CD8-positive, alpha-beta memory T cell (primary cell): ENCODE data around the gene LPCAT1. TPM values are rescaled to one million over a fixed set of nuclear protein-coding genes. Genes with fewer than 3 reads are reported as not detected.

Experiments
- CTCF ChIA-PET: fragments of 350-600 bp; sonication (Branson Sonifier 250); formaldehyde crosslinking; loops from one replicate; lab custom pipeline; 2021; ENCODE audit warnings: antibody characterized with exemption; lab: Charles Lee
- POLR2A ChIA-PET: fragments of 350-600 bp; sonication (Branson Sonifier 250); formaldehyde crosslinking; loops from one replicate; lab custom pipeline; 2021; ENCODE audit warnings: antibody characterized with exemption; lab: Charles Lee
- DNase-seq, 5 donors: peaks; one replicate each; pipeline versions ENCODE4 v3.0.0 to v3.0.0-alpha.2; 2020 to 2022; ENCODE audit warnings: mixed read lengths in 1 of 5
- H3K27ac ChIP-seq: one replicate; pipeline ENCODE4 v1.7.0; 2013; ENCODE audit warnings: low read depth, mild to moderate bottlenecking, low read length, moderate library complexity
- H3K27me3 ChIP-seq: 2 replicates; pipeline ENCODE4 v1.7.0; 2013; ENCODE audit warnings: low read length, mild to moderate bottlenecking; ENCODE audit not compliant: insufficient read depth, poor library complexity, severe bottlenecking
- H3K36me3 ChIP-seq: 2 replicates; pipeline ENCODE4 v1.7.0; 2013; ENCODE audit warnings: mild to moderate bottlenecking, low read length, moderate library complexity; ENCODE audit not compliant: insufficient read depth
- H3K4me1 ChIP-seq: 2 replicates; pipeline ENCODE4 v1.7.0; 2013; ENCODE audit warnings: mild to moderate bottlenecking, low read length, moderate library complexity; ENCODE audit not compliant: insufficient read depth
- H3K4me3 ChIP-seq: 2 replicates; pipeline ENCODE4 v1.7.0; 2013; ENCODE audit warnings: mild to moderate bottlenecking, low read length
- H3K9me3 ChIP-seq: 2 replicates; pipeline ENCODE4 v1.7.0; 2013; ENCODE audit warnings: mild to moderate bottlenecking, low read length
- H3K27ac Mint-ChIP-seq, 8 donors: one replicate each; pipeline ENCODE4 v1.8.0; 2020 to 2021; ENCODE audit warnings: mixed read lengths in 8 of 8, mild to moderate bottlenecking in 6 of 8, inconsistent platforms in 3 of 8, moderate library complexity in 3 of 8
- H3K27me3 Mint-ChIP-seq, 2 donors: one replicate each; pipeline ENCODE4 v1.8.0; 2020 to 2021; ENCODE audit warnings: mixed read lengths in 2 of 2, mild to moderate bottlenecking in 1 of 2, moderate library complexity in 1 of 2
- H3K36me3 Mint-ChIP-seq, 3 donors: one replicate each; pipeline ENCODE4 v1.8.0; 2020 to 2021; ENCODE audit warnings: mixed read lengths in 3 of 3, inconsistent platforms in 1 of 3, mild to moderate bottlenecking in 1 of 3
- H3K4me1 Mint-ChIP-seq, 3 donors: one replicate each; pipeline ENCODE4 v1.8.0; 2020 to 2021; ENCODE audit warnings: mixed read lengths in 3 of 3, inconsistent platforms in 1 of 3, mild to moderate bottlenecking in 1 of 3
- H3K4me3 Mint-ChIP-seq, 7 donors: one replicate each; pipeline ENCODE4 v1.8.0; 2020 to 2021; ENCODE audit warnings: mixed read lengths in 7 of 7, mild to moderate bottlenecking in 6 of 7, moderate library complexity in 4 of 7, inconsistent platforms in 2 of 7
- H3K9me3 Mint-ChIP-seq, 5 donors: one replicate each; pipeline ENCODE4 v1.8.0; 2020 to 2022; ENCODE audit warnings: mixed read lengths in 5 of 5, mild to moderate bottlenecking in 3 of 5, moderate library complexity in 2 of 5, inconsistent platforms in 1 of 5
- polyA plus RNA-seq: library from polyadenylated mRNA; unstranded; fragments of 300-500 nt; fragmentation: Illumina TruSeq; gene quantifications from one replicate; pipeline ENCODE4 v1.2.3, GENCODE V29; 2021
- total RNA-seq, 2 experiments: library from RNA; stranded (reverse); gene quantifications; one replicate each; pipeline ENCODE4 v1.2.3, GENCODE V29; 2021

Gene LPCAT1
- total and polyA plus RNA-seq, 3 experiments from 2014 or later: 92.5 to 101 (median 95.9) TPM

DNA sequence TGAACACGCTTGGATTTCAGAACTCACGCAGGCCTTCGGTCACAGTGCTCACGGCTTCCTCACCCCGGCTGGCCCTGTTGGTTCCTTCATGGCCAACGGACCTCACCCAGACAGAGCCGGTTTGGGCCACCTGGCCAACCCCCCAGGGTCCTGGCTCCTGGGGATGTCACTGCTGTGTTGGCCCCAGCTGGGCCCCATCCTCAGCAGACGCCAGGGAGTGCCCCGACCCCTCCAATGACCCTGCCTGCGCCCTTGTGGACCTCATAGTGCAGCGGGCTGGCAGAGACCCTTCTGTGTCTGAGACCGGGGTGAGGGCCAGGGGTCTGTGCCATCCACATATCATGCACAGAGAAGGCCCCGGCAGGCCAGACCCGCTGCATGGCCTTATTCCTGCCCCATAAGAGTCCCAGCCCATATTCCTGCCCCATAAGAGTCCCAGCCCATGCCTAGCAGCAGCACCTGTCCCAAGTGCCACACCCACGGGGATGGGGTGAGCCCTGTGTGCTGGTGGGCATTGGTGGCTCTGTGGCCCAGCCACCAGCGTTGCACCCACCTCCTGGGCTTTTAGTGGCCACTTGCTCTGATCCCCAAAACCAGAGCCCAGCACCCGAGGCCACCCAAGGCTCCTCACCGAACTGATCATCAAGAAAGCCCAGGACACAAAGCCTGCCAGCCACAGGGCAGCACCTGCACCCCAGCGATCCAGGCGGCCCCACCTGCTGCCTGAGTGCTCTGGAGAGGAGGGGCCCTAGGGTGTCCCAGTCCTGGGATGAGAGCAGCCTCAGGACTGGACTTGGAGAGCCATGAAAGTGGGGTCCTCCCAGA lies 1.3 kb upstream of the LPCAT1 start:
- peak overlapping the region in 5 of 8 donors; percentile 19 to 82 (median 61) for H3K27ac Mint-ChIP-seq
- H3K36me3 ChIP-seq: peaks cover 5% of the 10 kb centered on the region
- peaks cover 25% of the 10 kb centered on the region for H3K4me1 ChIP-seq
- peaks cover 19 to 34% (median 24%) of the 10 kb centered on the region in 3 donors for H3K4me1 Mint-ChIP-seq
- H3K36me3 Mint-ChIP-seq: peaks cover 0 to 22% (median 3%) of the 10 kb centered on the region in 3 donors
- ChIA-PET CTCF (interaction anchor here (1.2 to 1.8 kb wide), 2 partner anchors 12 to 21 kb away, joined by 3 to 8 read pairs; no protein-coding TSS in a partner anchor), POLR2A (interaction anchor here (1.1 to 1.8 kb wide), 2 partner anchors 11 to 35 kb away, joined by 5 to 20 read pairs; no protein-coding TSS in a partner anchor)
- peak in 1 of 5 donors; percentile 43 for DNase-seq
- peak overlapping the region; percentile 8 to 88 (median 60) for H3K4me3 Mint-ChIP-seq
- H3K9me3 Mint-ChIP-seq: no peaks in the 10 kb centered on the region
- no peaks in the 10 kb centered on the region for H3K9me3 ChIP-seq
- no peaks in the 10 kb centered on the region for H3K27me3 ChIP-seq
- peak overlapping the region; percentile 54 for H3K4me3 ChIP-seq
- no peak overlapping the region for H3K27ac ChIP-seq
- H3K27me3 Mint-ChIP-seq: no peaks in the 10 kb centered on the region

DNA sequence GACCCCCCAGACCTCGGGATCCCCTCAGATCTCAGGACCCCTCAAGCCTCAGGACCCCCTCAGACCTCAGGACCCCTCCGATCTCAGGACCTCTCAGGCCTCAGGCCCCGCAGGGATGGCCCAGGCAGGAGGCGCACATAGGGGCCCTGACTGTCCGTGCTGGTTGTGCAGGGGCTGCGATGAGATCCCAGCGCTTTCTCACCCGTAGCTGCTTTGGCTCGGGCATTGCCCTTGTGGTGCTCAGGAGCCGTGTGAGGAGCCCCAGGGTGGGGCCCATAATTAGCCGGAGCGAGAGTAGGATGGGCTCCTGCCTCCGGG lies 680 bp upstream of the LPCAT1 start:
- ChIA-PET CTCF (interaction anchor here (1.8 kb wide), 1 partner anchor 21 kb away, joined by 8 read pairs; no protein-coding TSS in a partner anchor), POLR2A (interaction anchor here (1.1 to 1.8 kb wide), 5 partner anchors 11 to 139 kb away, joined by 3 to 20 read pairs (median 4); no protein-coding TSS in a partner anchor)
- Histone ChIP-seq H3K27me3 (no peaks in the 10 kb centered on the region), H3K4me1 (peaks cover 31% of the 10 kb centered on the region), H3K4me3 (peak overlapping the region; percentile 54), H3K9me3 (no peaks in the 10 kb centered on the region), H3K27ac (peak overlapping the region; percentile 59), H3K36me3 (peaks cover 5% of the 10 kb centered on the region)
- H3K27me3 Mint-ChIP-seq: no peaks in the 10 kb centered on the region
- peaks cover 0 to 27% (median 3%) of the 10 kb centered on the region in 3 donors for H3K36me3 Mint-ChIP-seq
- peaks cover 24 to 40% (median 29%) of the 10 kb centered on the region in 3 donors for H3K4me1 Mint-ChIP-seq
- H3K9me3 Mint-ChIP-seq: no peaks in the 10 kb centered on the region
- H3K4me3 Mint-ChIP-seq: peak overlapping the region; percentile 8 to 88 (median 60)
- peak overlapping the region in 7 of 8 donors; percentile 19 to 93 (median 54) for H3K27ac Mint-ChIP-seq
- DNase-seq: no peak

DNA sequence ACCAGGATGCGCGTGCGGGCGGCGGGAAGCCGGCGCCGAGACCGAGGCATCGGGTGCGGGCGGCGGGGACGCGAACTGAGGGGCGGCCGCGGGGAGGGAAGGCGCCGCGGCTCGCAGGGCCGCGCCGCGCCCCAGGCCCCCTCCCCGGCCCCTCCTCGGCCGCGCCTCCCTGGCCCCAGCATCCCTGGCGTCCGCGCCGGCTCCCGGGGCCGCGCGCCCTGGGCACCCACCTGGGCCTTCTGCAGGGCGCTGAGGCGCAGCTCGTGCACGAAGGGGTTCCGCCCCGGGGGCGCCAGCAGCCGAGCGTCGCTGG lies 324 bp downstream of the LPCAT1 start:
- peak in 1 of 5 donors; percentile 11 for DNase-seq
- Histone ChIP-seq H3K9me3 (no peaks in the 10 kb centered on the region), H3K36me3 (peaks cover 5% of the 10 kb centered on the region), H3K27ac (peak overlapping the region; percentile 57), H3K4me3 (peak overlapping the region; percentile 63), H3K4me1 (peaks cover 36% of the 10 kb centered on the region), H3K27me3 (no peaks in the 10 kb centered on the region)
- Mint-ChIP-seq H3K36me3 (peaks cover 2 to 37% (median 3%) of the 10 kb centered on the region in 3 donors), H3K9me3 (no peaks in the 10 kb centered on the region), H3K4me3 (peak overlapping the region in 6 of 7 donors; percentile 38 to 91 (median 62)), H3K27me3 (peaks cover 0 to under 1% of the 10 kb centered on the region in 2 donors), H3K4me1 (peaks cover 34 to 50% (median 39%) of the 10 kb centered on the region in 3 donors), H3K27ac (no peak overlapping the region)
- POLR2A ChIA-PET: interaction anchor here (0.5 to 1.8 kb wide), 6 partner anchors 12 to 193 kb away, joined by 3 to 20 read pairs (median 4); no protein-coding TSS in a partner anchor
- CTCF ChIA-PET: interaction anchor here (1.2 to 1.8 kb wide), 2 partner anchors 20 to 35 kb away, joined by 4 to 8 read pairs; no protein-coding TSS in a partner anchor

DNA sequence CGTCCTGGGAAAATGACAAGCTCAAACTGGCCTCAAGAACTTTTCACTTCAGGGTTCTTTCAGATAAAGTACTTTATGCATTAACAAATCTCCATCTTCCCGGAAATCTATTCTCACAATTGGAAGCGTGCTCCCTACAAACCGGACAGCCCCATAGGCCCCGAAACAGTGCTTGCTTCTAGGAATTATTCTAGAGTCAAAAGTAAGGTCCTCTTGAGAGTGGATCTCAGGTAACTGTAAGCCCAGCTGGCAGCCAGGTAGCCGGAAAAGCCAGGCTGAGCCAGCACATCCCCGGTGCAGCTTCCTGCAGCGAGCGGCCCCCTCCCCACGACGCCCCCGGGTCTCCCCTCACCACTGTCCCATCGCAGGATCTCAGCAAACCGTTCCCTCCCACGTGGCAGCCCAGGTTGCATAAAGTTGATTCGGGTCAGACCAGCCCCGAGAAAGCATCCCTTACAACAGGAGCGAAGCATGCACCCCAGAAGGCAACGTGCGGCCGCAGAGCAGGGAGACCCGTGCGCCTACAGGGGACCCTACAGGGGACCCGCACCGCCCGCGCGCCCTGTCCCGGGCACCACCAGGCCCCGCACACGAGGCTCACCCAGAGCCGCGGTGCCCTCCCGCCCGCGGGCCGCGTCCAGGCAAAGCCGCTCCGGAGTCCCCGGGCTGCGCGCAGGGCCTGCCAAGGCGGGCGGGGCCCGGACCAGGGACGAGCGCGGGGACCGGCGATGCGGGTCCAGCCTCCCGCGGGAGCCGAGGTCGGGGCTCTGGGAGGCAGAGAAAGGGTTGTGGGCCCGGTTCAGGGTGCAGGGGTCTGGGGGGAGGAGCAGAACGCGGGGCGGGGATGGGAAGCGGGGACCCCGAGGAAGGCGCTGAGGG lies 920 bp downstream of the LPCAT1 start:
- Mint-ChIP-seq H3K27me3 (peaks cover 0 to 2% of the 10 kb centered on the region in 2 donors), H3K4me3 (peak overlapping the region; percentile 88 to 95 (median 92)), H3K36me3 (peaks cover 2 to 40% (median 3%) of the 10 kb centered on the region in 3 donors), H3K9me3 (no peaks in the 10 kb centered on the region), H3K4me1 (peaks cover 38 to 56% (median 45%) of the 10 kb centered on the region in 3 donors), H3K27ac (peak overlapping the region; percentile 83 to 96 (median 90))
- no peaks in the 10 kb centered on the region for H3K9me3 ChIP-seq
- H3K4me3 ChIP-seq: peak overlapping the region; percentile 63
- peak overlapping the region; percentile 57 for H3K27ac ChIP-seq
- peak in 2 of 5 donors; percentile 22 to 44 for DNase-seq
- peaks cover 5% of the 10 kb centered on the region for H3K36me3 ChIP-seq
- POLR2A ChIA-PET: interaction anchor here (0.5 to 1.8 kb wide), 6 partner anchors 12 to 192 kb away, joined by 3 to 20 read pairs (median 4); no protein-coding TSS in a partner anchor
- CTCF ChIA-PET: interaction anchor here (1.2 to 1.8 kb wide), 2 partner anchors 19 to 34 kb away, joined by 4 to 8 read pairs; no protein-coding TSS in a partner anchor
- no peaks in the 10 kb centered on the region for H3K27me3 ChIP-seq
- peaks cover 42% of the 10 kb centered on the region for H3K4me1 ChIP-seq

DNA sequence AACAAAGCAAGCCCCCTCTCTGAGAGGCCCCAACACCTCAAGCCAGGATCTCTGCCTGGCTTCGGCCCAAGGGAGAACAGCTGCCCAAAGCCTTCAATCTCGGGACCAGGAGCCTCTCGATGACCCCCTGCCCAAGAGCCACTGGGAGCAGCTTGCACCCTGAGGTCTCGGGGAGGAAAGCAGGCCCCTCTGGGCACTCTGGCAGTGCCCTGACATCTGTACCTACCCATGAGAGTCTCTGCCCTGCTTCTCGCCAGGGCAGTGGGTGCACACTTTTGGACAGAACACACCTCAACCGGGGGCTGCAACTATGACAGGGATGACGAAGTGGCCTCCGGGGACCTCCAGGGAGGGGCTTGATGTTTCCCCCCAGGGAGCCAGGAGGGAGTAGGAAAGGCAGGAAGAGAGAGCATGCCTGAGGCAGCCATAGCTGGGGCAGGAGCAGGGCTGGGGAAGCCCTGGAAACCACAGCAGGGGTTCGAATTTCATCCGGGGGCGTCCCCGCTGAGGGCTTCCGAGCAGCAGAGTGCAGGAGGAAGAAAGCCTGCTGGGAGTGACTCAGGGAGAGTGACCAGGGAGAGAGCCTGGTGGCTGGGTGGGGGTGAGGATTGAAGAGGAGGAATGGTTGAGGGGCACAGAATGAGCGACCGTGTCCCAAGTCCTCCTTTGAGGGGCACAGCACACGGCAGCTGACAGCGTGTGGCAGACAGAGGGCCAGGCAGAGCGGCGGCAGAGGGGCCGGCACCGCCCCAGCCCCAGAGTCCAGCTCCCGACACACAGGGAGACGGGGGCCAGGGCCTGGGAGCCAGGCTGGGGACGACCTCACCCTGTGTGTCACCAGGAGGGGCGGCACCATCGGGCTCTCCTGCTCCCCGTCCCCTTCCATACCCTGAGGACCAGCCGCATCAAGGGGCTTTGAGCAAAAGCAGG lies 1.8 kb downstream of the LPCAT1 start:
- peak in 1 of 5 donors; percentile 45 for DNase-seq
- POLR2A ChIA-PET: interaction anchor here (0.8 kb wide), 1 partner anchor 13 kb away, joined by 3 read pairs; no protein-coding TSS in a partner anchor
- Histone ChIP-seq H3K27ac (peak overlapping the region; percentile 57), H3K9me3 (no peaks in the 10 kb centered on the region), H3K27me3 (no peaks in the 10 kb centered on the region), H3K4me1 (peaks cover 51% of the 10 kb centered on the region), H3K4me3 (peak overlapping the region; percentile 63), H3K36me3 (peaks cover 5% of the 10 kb centered on the region)
- H3K4me3 Mint-ChIP-seq: peak overlapping the region; percentile 88 to 95 (median 92)
- H3K27me3 Mint-ChIP-seq: peaks cover 0 to 2% of the 10 kb centered on the region in 2 donors
- CTCF ChIA-PET: interaction anchor here (1.1 kb wide), 1 partner anchor 142 kb away, joined by 4 read pairs; no protein-coding TSS in a partner anchor
- H3K4me1 Mint-ChIP-seq: peaks cover 44 to 65% (median 52%) of the 10 kb centered on the region in 3 donors
- peak overlapping the region; percentile 83 to 99 (median 96) for H3K27ac Mint-ChIP-seq
- H3K9me3 Mint-ChIP-seq: no peaks in the 10 kb centered on the region
- H3K36me3 Mint-ChIP-seq: peaks cover 2 to 45% (median 3%) of the 10 kb centered on the region in 3 donors

DNA sequence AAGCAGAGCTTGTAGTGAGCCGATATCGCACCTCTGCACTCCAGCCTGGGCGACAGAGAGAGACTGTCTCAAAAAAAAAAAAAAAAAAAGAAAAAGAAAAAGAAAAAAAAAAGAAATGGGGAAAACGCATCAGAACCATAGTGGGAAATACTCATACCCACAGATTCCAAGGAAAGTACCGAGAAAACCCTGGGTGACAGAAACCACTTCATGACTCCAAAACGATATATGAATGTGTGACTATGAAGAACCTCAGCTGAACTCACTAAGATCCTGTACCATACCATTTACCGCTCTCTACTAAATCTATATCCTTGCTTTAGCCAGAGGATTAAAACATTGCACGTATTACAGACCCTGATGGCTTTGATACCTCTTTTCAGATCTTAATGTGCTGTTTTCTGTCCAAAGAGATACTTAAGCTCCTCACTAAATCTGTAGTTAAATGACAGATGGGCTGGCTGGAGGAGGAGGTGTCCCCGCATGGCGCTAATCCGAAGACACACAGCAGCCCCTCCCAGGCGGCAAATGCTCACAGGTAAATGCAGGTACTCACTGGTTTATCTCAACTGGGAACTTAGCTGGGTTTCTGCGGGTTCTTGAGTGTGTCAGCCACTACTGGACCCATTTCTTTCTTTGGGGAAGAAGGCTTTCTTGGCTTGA lies 2.8 kb downstream of the LPCAT1 start:
- peaks cover 5% of the 10 kb centered on the region for H3K36me3 ChIP-seq
- H3K27ac ChIP-seq: no peak overlapping the region
- Mint-ChIP-seq H3K4me1 (peaks cover 54 to 75% (median 62%) of the 10 kb centered on the region in 3 donors), H3K36me3 (peaks cover 2 to 54% (median 3%) of the 10 kb centered on the region in 3 donors), H3K4me3 (peak overlapping the region; percentile 88 to 95 (median 92)), H3K27me3 (peaks cover 0 to 2% of the 10 kb centered on the region in 2 donors), H3K9me3 (no peaks in the 10 kb centered on the region), H3K27ac (peak overlapping the region; percentile 83 to 99 (median 96))
- no peaks in the 10 kb centered on the region for H3K9me3 ChIP-seq
- H3K4me3 ChIP-seq: no peak overlapping the region
- ChIA-PET POLR2A (no interaction called here), CTCF (interaction anchor here (1.1 kb wide), 1 partner anchor 141 kb away, joined by 4 read pairs; no protein-coding TSS in a partner anchor)
- H3K4me1 ChIP-seq: peaks cover 62% of the 10 kb centered on the region
- no peak for DNase-seq
- H3K27me3 ChIP-seq: no peaks in the 10 kb centered on the region
